Panc1 (cell line): ENCODE measurements around the gene BMF. TPM values are rescaled to one million over a fixed set of nuclear protein-coding genes. Genes with fewer than 3 reads are reported as not detected.
A peak's percentile ranks its signal among the peaks of the same experiment; 100 is the strongest.

Experiments used
- ATAC-seq: fragments of 200-7000 bp; cut with Tn5 transposase; 2 replicates; pipeline ENCODE4 v1.9.1; 2020; ENCODE audit warnings: mild to moderate bottlenecking, moderate library complexity
- BruUV-seq: library from RNA; stranded (reverse); fragments of 400-500 nt; replicated peaks from 2 replicates; lab custom pipeline; 2021; lab: Mats Ljungman, UMichigan
- CTCF ChIA-PET: fragments of 300-600 bp; sonication (Branson Sonifier 250); formaldehyde crosslinking; loops from one replicate; lab custom pipeline; 2022; ENCODE audit warnings: antibody characterized with exemption; lab: Charles Lee
- POLR2A ChIA-PET: fragments of 300-600 bp; sonication (Branson Sonifier 250); formaldehyde crosslinking; loops from one replicate; lab custom pipeline; 2022; ENCODE audit warnings: antibody characterized with exemption; lab: Charles Lee
- DNase-seq: peaks from one replicate; pipeline ENCODE4 v3.0.0-alpha.2; 2010; ENCODE audit warnings: low read depth, low spot score
- H3K27ac ChIP-seq: 2 replicates; pipeline ENCODE4 v1.5.1; 2011; ENCODE audit warnings: mild to moderate bottlenecking, low read length, inconsistent platforms
- H3K27me3 ChIP-seq: fragments of 200-500 bp; sonication (Bioruptor generic); 2 replicates; pipeline ENCODE4 v1.6.0; 2014; ENCODE audit warnings: low read length, inconsistent platforms; ENCODE audit not compliant: control insufficient read depth, insufficient read depth
- H3K36me3 ChIP-seq: fragments of 200-500 bp; sonication (Bioruptor generic); 2 replicates; pipeline ENCODE4 v1.5.1; 2014; ENCODE audit warnings: inconsistent platforms, mild to moderate bottlenecking, low read length, moderate library complexity; ENCODE audit not compliant: control insufficient read depth, insufficient read depth
- H3K4me1 ChIP-seq: 2 replicates; pipeline ENCODE4 v1.5.1; 2011; ENCODE audit warnings: inconsistent platforms, mild to moderate bottlenecking, low read length, moderate library complexity; ENCODE audit not compliant: control insufficient read depth, insufficient read depth
- H3K4me3 ChIP-seq, 2 experiments: 2 replicates each; pipeline ENCODE4 v1.5.1; 2011 to 2012; ENCODE audit warnings: low read depth in 2 of 2, low read length in 2 of 2, mild to moderate bottlenecking in 2 of 2, inconsistent platforms in 1 of 2, moderate library complexity in 1 of 2
- H3K9me3 ChIP-seq: fragments of 200-500 bp; sonication (Bioruptor generic); 2 replicates; pipeline ENCODE4 v1.5.1; 2014; ENCODE audit warnings: low read depth, mild to moderate bottlenecking, inconsistent platforms, low read length, moderate library complexity; ENCODE audit not compliant: control insufficient read depth, insufficient read depth
- CTCF ChIP-seq: fragments of 450-650 bp; IDR thresholded peaks from 2 replicates; pipeline ENCODE4 v1.5.1; 2017; ENCODE audit warnings: mild to moderate bottlenecking
- POLR2AphosphoS5 ChIP-seq: IDR thresholded peaks from 2 replicates; pipeline ENCODE4 v1.6.1; 2012; ENCODE audit warnings: mild to moderate bottlenecking, low read depth, low read length, moderate library complexity
- SIN3A ChIP-seq: IDR thresholded peaks from 2 replicates; pipeline ENCODE4 v1.6.1; 2012; ENCODE audit warnings: low read depth, mild to moderate bottlenecking, low read length, moderate library complexity, borderline replicate concordance; ENCODE audit not compliant: insufficient read depth
- TCF7L2 ChIP-seq: IDR thresholded peaks from 2 replicates; pipeline ENCODE4 v1.6.1; 2011; ENCODE audit warnings: mild to moderate bottlenecking, low read depth, low read length, inconsistent platforms
- in situ Hi-C: cut with HindIII; loops from 2 replicates; pipeline ENCODE4 v1.10.0; 2016; ENCODE audit warnings: low sequenced_read_pairs, low pct_unique_long_range_greater_than_20kb
- intact Hi-C: fragments of 100-400 bp; cut with micrococcal nuclease; formaldehyde crosslinking; loops from one replicate; pipeline ENCODE4 v1.10.0; 2022; ENCODE audit not compliant: unreplicated experiment
- total RNA-seq: library from RNA; stranded (reverse); gene quantifications from one replicate; pipeline ENCODE4 v1.2.1, GENCODE V29; 2021; ENCODE audit not compliant: unreplicated experiment
- TF ChIP-seq, protein P1 (sequence below), 2 experiments: IDR thresholded peaks; 2 replicates each; pipeline ENCODE4 v1.6.1; 2011 to 2012; ENCODE audit warnings: low read depth in 2 of 2, control low read depth in 1 of 2, low read length in 1 of 2, mild to moderate bottlenecking in 1 of 2, moderate library complexity in 1 of 2; ENCODE audit not compliant: insufficient read depth in 1 of 2

The BMF gene
- total RNA-seq, 1 experiment from 2014 or later, result 7.8 TPM

DNA sequence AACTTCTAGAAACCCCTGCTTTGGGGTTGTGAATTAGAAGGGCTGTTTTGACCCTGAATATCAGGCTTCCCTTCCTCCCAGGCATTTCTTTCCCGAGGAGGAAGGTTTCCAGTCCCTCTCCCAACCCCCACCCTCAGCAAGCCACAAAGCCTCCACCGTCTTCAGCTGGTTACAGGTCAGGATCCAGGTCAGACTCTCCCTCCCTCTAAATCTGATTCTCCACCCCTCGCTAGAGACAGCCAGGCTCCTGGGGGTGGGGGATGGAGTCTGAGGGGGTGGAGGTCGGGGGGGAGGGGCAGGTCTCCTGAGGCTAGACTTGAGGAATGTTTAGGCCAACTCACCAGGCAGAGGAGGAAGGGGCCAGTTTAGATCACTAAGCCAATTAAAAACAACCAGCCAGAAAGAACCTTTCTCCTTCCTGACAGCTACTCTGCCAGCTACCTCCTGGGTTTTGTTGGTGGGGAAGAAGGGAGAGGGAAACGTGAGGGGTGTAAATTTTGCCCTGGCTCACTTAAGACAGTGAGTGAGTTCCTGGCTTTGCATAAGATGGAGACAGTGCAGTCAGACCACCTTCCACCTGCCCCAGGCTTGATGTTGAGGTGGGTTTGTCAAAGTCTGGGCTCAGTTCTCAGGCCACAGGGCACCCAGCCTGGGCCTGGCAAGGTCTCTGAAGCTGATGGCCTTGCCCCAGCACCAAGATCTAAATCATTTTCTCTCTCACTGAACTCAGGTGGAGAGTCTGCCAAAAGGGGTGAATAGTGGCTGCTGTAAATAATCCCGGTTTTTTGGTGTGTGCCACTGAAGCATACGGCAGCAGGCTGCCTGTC is 19.5 kb downstream of the BMF start:
- Histone ChIP-seq H3K36me3 (no peaks in the 10 kb centered on the region), H3K9me3 (no peaks in the 10 kb centered on the region), H3K27ac (peak overlapping the region; percentile 36; the same call in 1 of the 2 replicates), H3K4me3 (no peak overlapping the region), H3K4me1 (peaks cover 23% of the 10 kb centered on the region), H3K27me3 (no peaks in the 10 kb centered on the region)
- DNase-seq (no peak), ATAC-seq (no peak)
- POLR2A ChIA-PET, result no interaction called here
- CTCF ChIA-PET, result no interaction called here
- in situ Hi-C loops, result no loop called here
- no TSS peak for BruUV-seq
- intact Hi-C loops, result no loop called here
- TF ChIP-seq CTCF (no peak), SIN3A (no peak), TCF7L2 (no peak), POLR2AphosphoS5 (no peak)
- TF ChIP-seq, protein P1, sequence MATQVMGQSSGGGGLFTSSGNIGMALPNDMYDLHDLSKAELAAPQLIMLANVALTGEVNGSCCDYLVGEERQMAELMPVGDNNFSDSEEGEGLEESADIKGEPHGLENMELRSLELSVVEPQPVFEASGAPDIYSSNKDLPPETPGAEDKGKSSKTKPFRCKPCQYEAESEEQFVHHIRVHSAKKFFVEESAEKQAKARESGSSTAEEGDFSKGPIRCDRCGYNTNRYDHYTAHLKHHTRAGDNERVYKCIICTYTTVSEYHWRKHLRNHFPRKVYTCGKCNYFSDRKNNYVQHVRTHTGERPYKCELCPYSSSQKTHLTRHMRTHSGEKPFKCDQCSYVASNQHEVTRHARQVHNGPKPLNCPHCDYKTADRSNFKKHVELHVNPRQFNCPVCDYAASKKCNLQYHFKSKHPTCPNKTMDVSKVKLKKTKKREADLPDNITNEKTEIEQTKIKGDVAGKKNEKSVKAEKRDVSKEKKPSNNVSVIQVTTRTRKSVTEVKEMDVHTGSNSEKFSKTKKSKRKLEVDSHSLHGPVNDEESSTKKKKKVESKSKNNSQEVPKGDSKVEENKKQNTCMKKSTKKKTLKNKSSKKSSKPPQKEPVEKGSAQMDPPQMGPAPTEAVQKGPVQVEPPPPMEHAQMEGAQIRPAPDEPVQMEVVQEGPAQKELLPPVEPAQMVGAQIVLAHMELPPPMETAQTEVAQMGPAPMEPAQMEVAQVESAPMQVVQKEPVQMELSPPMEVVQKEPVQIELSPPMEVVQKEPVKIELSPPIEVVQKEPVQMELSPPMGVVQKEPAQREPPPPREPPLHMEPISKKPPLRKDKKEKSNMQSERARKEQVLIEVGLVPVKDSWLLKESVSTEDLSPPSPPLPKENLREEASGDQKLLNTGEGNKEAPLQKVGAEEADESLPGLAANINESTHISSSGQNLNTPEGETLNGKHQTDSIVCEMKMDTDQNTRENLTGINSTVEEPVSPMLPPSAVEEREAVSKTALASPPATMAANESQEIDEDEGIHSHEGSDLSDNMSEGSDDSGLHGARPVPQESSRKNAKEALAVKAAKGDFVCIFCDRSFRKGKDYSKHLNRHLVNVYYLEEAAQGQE (IDR thresholded peaks at IDR 0.05; ENCODE audit: insufficient read depth in 1 of 2, low read depth in 2 of 2, low read length in 1 of 2), result no peak

DNA sequence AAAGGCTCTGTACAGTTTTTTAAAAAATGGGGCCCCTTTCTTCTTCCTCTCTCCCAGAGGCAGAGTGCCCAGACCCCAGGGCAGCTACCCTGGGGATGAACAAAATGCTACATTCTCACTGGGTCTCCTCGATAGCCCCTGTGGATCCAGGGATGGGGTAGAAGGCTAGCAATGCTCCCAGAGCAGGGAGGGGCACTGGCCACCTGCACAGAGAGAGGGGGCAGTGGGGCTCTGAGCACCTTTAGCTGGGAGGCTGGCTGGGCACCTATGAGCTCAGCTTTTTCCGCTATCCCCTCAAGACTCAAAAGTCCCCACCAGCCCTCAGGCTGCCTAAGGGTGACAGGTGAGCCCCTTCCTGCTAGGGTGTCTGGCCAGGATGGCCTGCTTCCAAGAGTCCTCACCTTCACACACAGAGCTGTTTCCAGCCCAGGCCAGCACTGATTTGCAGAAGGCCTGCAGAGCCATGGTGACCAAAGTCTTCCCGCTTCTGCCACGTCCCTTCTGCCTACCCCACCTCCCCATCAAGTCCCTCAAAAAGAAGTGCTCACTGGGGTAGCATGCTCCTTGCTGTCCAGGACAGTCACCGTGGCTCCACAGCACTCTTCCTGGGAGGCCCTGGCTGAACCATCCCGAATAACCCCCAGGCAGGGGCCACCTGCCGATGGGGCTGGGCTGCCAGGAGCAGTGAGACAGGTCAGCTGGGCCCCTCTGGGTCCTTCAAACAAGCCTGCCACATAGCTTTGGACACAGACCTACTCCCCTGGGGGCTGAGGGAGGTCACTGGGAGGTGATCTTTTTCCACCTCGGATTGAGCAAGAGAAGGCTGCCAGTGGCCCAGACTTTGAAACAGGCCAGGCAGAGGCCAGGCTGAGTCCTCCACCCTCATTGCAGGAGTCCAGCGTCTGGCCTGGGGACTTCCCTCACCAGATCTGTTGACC is 20.4 kb downstream of the BMF start:
- Histone ChIP-seq H3K27me3 (no peaks in the 10 kb centered on the region), H3K36me3 (no peaks in the 10 kb centered on the region), H3K9me3 (no peaks in the 10 kb centered on the region), H3K4me3 (no peak overlapping the region), H3K27ac (peak overlapping the region; percentile 14; the same call in 1 of the 2 replicates), H3K4me1 (peaks cover 21% of the 10 kb centered on the region)
- DNase-seq (no peak), ATAC-seq (peak; percentile 15; the same call in 1 of the 2 replicates)
- intact Hi-C loops, result no loop called here
- POLR2A ChIA-PET, result interaction anchor here (1.0 kb wide), 1 partner anchor 16 kb away, joined by 3 read pairs; no protein-coding TSS in a partner anchor
- no peak for TF ChIP-seq POLR2AphosphoS5
- TF ChIP-seq SIN3A, result no peak
- TF ChIP-seq, protein P1 (IDR thresholded peaks at IDR 0.05; ENCODE audit: insufficient read depth in 1 of 2, low read depth in 2 of 2, low read length in 1 of 2), result no peak
- BruUV-seq, result no TSS peak
- in situ Hi-C loops, result no loop called here
- CTCF ChIA-PET, result interaction anchor here (0.5 kb wide), 1 partner anchor 29 kb away, joined by 3 read pairs; no protein-coding TSS in a partner anchor
